ENCODE data around the gene TUBA1C. TPM values are rescaled to one million over a fixed set of nuclear protein-coding genes. Genes with fewer than 3 reads are reported as not detected.
A peak's percentile ranks its signal among the peaks of the same experiment; 100 is the strongest.
"Not testable (repeated sequence)": the region's sequence is repeated elsewhere in the genome, so short reads cannot be mapped to it uniquely, and the experiment has no call there.

TUBA1C gene
- 99.4 TPM for total RNA-seq

DNA sequence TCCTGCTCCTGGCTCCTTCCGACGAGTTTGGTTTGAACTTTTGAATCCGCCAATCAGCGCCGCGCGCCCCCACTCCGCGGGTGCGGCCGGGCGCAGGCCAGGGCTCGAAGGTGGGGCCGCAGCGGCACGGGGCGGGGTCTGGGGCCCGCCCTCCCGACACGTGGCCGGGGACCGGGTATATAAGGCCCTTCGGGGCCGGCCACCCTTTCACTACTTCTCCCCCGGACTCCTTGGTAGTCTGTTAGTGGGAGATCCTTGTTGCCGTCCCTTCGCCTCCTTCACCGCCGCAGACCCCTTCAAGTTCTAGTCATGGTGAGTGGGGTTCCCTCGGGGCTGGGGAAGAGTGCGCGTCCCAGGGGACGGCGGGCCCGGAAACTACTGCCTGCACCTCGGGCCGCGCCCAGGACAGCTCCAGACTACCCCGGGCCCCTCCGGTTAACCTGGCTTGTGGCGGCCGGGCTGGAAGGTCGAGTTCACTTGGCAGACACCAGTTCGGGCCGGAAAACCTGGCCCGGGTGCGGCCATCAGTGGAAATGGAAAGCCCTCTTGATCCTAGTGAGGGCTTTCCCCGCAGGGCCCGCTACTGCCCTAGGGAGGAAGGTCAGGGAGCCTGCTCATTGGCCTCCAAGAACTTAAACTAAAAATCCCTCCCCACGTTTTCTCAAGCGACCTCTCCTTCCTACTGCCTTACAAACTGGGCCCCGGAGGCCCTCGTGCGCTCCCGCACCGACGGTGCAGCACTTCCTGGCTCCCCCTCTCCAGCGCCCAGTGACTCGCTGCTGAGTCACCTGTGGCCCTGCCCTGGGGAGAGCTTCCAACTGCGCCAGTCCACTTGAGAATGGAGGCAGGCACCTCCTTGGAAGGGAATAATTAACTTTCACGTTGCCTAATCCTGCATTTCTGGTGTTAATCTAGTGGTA is at the start of gene TUBA1C:
TUBA1C (plus strand) TSS at position 210 of the 920 bp plus-strand sequence; CDS start at position 310, 100 bp downstream.
- DNase-seq, result peak; percentile 86

- no peak for DNase-seq
Measured at GRCh38 chr12:49219417-49220026, 45.4 kb upstream of the TUBA1C start.

DNA sequence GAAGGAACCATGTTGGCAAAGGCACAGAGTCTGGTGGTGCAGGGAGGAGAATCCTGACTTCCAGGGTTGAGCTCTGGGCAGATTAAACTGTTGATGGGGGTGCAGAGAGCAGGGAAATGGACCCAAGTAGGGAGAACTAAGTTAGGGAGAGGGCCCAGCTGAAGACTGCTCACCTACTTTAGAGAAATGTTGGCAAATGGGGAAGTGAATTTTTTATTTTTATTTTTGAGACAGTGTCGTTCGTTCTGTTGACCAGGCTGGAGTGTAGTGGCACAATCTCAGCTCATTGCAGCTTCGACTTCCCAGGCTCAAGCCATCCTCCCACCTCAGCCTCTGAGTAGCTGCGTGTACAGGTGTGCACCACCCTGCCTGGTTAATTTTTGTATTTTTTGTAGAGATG is 43.9 kb upstream of the TUBA1C start:
- DNase-seq, result no peak

GRCh38 chr12:49223122-49223521 is 41.8 kb upstream of the TUBA1C start:
- no peak for DNase-seq

- no peak for DNase-seq
Measured at GRCh38 chr12:49223590-49224369, 41.1 kb upstream of the TUBA1C start.

DNA sequence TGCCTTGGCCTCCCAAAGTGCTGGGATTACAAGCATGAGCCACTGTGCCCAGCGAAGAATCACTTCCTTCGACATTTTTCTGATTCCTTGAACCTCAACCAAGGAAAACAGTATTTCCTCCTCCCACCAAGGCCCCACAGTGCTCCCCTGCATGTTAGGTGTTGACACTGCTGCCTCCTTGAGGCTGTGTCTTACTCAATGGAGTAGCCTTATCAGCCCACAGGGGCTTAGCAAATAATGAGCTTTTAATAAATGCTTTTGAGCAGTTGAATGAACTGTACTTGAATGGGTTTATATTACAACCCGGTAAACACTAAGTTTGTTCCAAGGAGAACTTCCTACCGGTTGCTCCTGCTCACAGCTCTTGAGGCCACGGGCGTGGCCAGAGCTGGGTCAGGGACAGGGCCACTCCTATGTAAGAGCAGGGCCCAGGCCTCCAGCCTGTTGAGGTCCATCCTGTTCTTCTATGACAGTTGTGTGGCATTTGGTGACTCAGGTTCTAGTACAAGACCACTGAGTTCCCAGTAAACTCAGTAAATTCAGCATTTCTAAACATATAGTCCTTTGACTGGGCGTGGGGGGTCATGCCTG is 39.2 kb upstream of the TUBA1C start:
- DNase-seq, result no peak

- no peak for DNase-seq
Measured at GRCh38 chr12:49227713-49228112, 37.2 kb upstream of the TUBA1C start.

GRCh38 chr12:49228653-49229052 is 36.2 kb upstream of the TUBA1C start:
- no peak for DNase-seq

- no peak for DNase-seq
Measured at GRCh38 chr12:49230176-49230804, 34.6 kb upstream of the TUBA1C start.

DNA sequence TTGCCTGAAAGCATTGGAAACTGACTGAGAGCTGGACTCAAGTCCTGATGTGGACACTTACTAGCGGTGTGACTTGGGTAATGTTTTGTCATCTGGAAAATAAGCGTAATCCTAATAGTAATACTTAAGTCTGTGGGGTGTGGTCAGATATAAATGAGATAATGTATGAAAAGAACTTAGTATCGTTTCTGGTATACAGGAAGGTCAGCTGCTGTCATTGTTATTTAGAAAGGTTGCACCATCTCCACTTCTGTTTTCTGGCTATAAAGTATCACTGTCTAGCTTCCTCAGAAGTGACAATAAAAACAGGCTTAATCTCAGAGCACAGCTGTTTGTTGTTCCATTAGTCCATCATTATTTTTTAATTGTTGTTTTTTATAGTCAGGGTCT is 34.1 kb upstream of the TUBA1C start:
- no peak for DNase-seq

DNA sequence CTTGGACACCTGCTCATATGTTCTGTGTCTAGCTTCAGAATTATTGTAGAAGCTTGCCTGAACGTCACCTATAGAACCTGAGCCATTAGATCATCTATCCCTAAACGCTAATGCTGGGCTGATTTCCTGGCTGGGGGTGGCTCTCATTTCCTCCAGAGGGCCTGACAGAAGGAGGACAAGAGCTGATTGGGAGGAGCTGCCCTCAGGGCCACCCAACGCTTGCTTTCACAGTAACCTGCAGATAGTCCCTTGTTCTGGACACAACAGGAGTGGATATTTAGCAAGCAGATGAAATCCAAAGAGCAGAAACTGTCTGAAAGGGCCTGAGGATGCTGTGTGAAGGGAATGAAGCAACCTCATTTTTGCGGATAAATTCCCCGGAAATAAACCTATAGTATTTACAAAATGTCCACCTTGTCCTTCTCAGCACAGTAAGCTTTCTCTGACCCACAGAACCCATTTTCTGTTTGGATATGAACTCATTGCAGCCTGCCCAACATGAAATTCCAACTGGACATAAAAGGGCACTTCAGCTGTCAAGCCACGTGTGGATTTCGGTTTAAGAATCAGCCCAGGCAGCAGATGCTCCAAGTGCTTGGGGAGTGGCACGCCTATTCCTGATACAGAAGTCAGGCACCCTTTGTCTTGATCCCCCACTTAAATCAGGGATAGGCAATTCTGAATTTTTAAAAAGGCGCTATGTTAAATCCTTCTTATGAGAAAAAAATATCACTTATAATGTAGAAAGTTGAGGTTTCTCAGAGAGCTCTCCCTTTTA is 32.8 kb upstream of the TUBA1C start:
- DNase-seq, result no peak

- peak; percentile 32 for DNase-seq
Measured at GRCh38 chr12:49232940-49233841, 31.7 kb upstream of the TUBA1C start.

DNA sequence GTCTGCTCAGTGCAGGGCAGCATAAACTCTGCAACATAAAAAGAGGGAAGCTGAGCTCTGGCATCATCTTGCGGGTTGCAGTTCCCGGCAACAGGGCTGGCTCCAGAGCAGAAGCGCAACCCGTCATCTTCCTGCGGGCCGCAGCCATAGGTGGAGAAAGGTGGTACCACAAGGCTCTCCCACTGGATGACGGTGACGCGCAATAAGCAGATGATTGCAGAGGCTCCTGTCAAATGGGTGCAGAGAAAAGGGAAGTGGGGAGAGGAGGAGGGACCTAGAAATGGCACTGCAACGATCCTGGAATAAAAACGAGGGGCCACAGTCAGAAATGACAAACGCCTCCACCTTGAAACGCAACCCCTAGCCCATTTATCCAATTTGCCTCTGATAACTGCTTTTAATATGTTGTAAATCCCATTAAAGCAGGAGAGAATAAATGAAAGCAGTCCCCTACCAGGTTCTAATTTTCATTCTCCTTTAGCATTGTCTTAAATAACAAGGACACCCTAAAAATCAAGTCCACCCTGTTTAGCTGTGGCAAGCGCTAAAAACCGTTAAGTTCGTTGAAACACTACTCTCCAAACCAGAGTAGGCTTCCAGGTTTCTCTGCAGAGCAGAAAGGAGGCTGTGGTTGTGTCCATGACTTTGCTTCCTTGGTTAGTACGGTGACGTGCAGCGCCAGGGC is 30.9 kb upstream of the TUBA1C start:
- DNase-seq, result no peak

DNA sequence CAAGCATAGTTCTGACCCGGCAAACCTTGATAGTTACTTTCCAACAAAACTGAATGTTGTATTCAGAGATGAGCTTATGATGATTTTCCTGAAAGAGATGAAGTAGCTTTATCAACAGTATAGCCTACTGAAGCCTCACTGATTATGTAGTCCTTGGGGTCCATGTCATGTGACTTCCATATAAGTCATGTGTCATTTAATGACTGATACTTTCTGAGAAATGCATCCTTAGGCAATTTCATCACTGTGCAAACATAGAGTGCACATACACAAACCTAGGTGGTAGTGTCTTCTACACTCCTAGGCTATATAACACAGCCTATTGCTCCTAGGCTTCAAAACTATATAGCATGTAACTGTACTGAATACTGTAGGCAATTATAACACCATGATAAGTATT is 28.5 kb upstream of the TUBA1C start:
- DNase-seq, result no peak

GRCh38 chr12:49243631-49244030 is 21.3 kb upstream of the TUBA1C start:
- no peak for DNase-seq

- DNase-seq, result no peak
Measured at GRCh38 chr12:49244176-49244575, 20.7 kb upstream of the TUBA1C start.

GRCh38 chr12:49251357-49251756 is 13.5 kb upstream of the TUBA1C start:
- no peak for DNase-seq

DNA sequence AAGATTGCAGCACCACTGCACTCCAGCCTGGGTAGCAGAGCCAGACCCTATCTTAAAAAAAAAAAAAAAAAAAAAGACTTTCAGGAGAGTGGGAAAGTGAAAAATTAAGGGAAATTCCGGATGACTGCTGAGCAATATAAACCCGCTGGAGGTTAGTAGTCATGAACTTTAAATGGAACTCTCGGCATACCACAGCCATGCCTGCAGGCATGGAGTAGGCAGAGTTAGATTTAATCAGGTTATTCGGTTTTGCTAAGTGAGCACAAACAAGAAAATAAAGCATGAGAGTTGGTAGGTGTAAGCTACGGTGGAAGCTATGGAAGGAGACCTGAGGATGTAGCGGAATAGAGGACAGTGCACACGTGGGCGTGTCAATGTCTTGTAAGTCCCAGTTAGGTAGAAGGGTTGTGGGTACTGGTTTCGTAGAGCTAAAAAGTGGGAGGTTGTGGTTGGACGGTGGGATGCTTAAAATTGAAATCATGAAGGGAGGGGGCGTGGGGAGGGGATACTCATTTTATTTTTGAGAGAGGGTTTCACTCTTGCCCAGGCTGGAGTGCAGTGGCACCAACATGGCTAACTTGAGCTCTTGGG is 11.8 kb upstream of the TUBA1C start:
- DNase-seq, result no peak

DNA sequence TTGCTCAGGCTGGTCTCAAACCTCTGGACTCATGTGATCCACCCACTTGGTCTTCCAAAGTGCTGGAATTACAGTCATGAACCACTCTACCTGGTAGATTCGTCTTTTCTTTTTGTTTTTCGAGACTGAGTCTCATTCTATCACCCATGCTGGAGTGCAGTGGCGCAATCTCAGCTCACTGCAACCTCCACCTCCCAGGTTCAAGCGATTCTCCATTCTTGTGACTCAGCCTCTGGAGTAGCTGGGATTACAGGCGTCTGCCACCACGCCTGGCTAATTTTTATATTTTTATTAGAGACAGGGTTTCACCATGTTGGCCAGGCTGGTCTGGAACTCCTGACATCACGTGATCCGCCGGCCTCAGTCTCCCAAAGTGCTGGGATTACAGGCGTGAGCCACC is 9.4 kb upstream of the TUBA1C start:
- DNase-seq, result not testable (repeated sequence)
